H9 (cell line): ENCODE data around the gene GSTK1. TPM values are rescaled to one million over a fixed set of nuclear protein-coding genes. Genes with fewer than 3 reads are reported as not detected.

Experiments used
- DNase-seq: peaks from one replicate; pipeline ENCODE4 v3.0.0-alpha.2; 2017
- H2AFZ ChIP-seq: one replicate; pipeline ENCODE4 v1.6.1; 2013; ENCODE audit warnings: mild to moderate bottlenecking, low read length, control low read depth, moderate library complexity
- H2AK5ac ChIP-seq: 2 replicates; pipeline ENCODE4 v1.6.1; 2013; ENCODE audit warnings: low read length, control low read depth, mixed read lengths; ENCODE audit not compliant: insufficient read length
- H2BK120ac ChIP-seq: one replicate; pipeline ENCODE4 v1.6.1; 2013; ENCODE audit warnings: low read depth, mild to moderate bottlenecking, low read length, control low read depth, inconsistent platforms; ENCODE audit not compliant: poor library complexity, severe bottlenecking
- H2BK12ac ChIP-seq: 2 replicates; pipeline ENCODE4 v1.6.1; 2013; ENCODE audit warnings: low read length, control low read depth, mixed read lengths, low read depth; ENCODE audit not compliant: insufficient read length
- H2BK15ac ChIP-seq: 2 replicates; pipeline ENCODE4 v1.6.1; 2013; ENCODE audit warnings: low read depth, low read length, control low read depth
- H2BK20ac ChIP-seq: one replicate; pipeline ENCODE4 v1.6.1; 2013; ENCODE audit warnings: low read depth, mild to moderate bottlenecking, low read length, control low read depth, inconsistent platforms; ENCODE audit not compliant: poor library complexity, severe bottlenecking
- H2BK5ac ChIP-seq: 2 replicates; pipeline ENCODE4 v1.6.1; 2013; ENCODE audit warnings: low read length, control low read depth, mixed read lengths; ENCODE audit not compliant: insufficient read length
- H3K14ac ChIP-seq: 2 replicates; pipeline ENCODE4 v1.6.1; 2013; ENCODE audit warnings: low read length, control low read depth; ENCODE audit not compliant: insufficient read depth
- H3K18ac ChIP-seq: 2 replicates; pipeline ENCODE4 v1.6.1; 2013; ENCODE audit warnings: low read depth, mild to moderate bottlenecking, mixed read lengths, low read length, control low read depth; ENCODE audit not compliant: insufficient read length
- H3K23ac ChIP-seq: 2 replicates; pipeline ENCODE4 v1.6.1; 2013; ENCODE audit warnings: low read length, control low read depth, mixed read lengths, low read depth; ENCODE audit not compliant: insufficient read length
- H3K23me2 ChIP-seq: 2 replicates; pipeline ENCODE4 v1.6.1; 2013; ENCODE audit warnings: low read depth, mild to moderate bottlenecking, mixed read lengths, low read length, control low read depth; ENCODE audit not compliant: insufficient read length, poor library complexity, severe bottlenecking
- H3K27ac ChIP-seq: 2 replicates; pipeline ENCODE4 v1.5.1; 2013; ENCODE audit warnings: low read length, control low read depth, mixed read lengths, low read depth; ENCODE audit not compliant: insufficient read length
- H3K27me3 ChIP-seq: 2 replicates; pipeline ENCODE4 v1.6.1; 2013; ENCODE audit warnings: low read length, control low read depth, inconsistent platforms; ENCODE audit not compliant: insufficient read depth
- H3K4ac ChIP-seq: 2 replicates; pipeline ENCODE4 v1.6.1; 2013; ENCODE audit warnings: low read depth, mild to moderate bottlenecking, control low read depth, inconsistent platforms, low read length, moderate library complexity
- H3K4me1 ChIP-seq: 2 replicates; pipeline ENCODE4 v1.6.1; 2013; ENCODE audit warnings: low read length, control low read depth, inconsistent platforms; ENCODE audit not compliant: insufficient read depth
- H3K4me2 ChIP-seq: 2 replicates; pipeline ENCODE4 v1.6.1; 2013; ENCODE audit warnings: low read length, control low read depth, mixed read lengths; ENCODE audit not compliant: insufficient read length, insufficient read depth
- H3K56ac ChIP-seq: 2 replicates; pipeline ENCODE4 v1.6.1; 2013; ENCODE audit warnings: low read depth, mild to moderate bottlenecking, mixed read lengths, low read length, control low read depth; ENCODE audit not compliant: insufficient read length
- H3K79me1 ChIP-seq: 2 replicates; pipeline ENCODE4 v1.6.1; 2013; ENCODE audit warnings: low read depth, mild to moderate bottlenecking, moderate library complexity, low read length, control low read depth, inconsistent platforms; ENCODE audit not compliant: insufficient read depth, poor library complexity, severe bottlenecking
- H3K79me2 ChIP-seq: 2 replicates; pipeline ENCODE4 v1.6.1; 2013; ENCODE audit warnings: low read length, control low read depth, inconsistent platforms; ENCODE audit not compliant: insufficient read depth
- H3K9ac ChIP-seq: 2 replicates; pipeline ENCODE4 v1.6.1; 2013; ENCODE audit warnings: low read length, control low read depth, mixed read lengths; ENCODE audit not compliant: insufficient read length; ENCODE audit errors: extremely low read depth
- H3K9me3 ChIP-seq: one replicate; pipeline ENCODE4 v1.6.1; 2013; ENCODE audit warnings: low read depth, low read length, inconsistent platforms; ENCODE audit not compliant: control insufficient read depth
- H3T11ph ChIP-seq: one replicate; pipeline ENCODE4 v1.6.1; 2013; ENCODE audit warnings: mild to moderate bottlenecking, low read length, control low read depth, inconsistent platforms
- H4K20me1 ChIP-seq: one replicate; pipeline ENCODE4 v1.6.1; 2013; ENCODE audit not compliant: control insufficient read depth, insufficient read length, insufficient read depth
- H4K5ac ChIP-seq: 2 replicates; pipeline ENCODE4 v1.6.1; 2013; ENCODE audit warnings: low read depth, mild to moderate bottlenecking, mixed read lengths, low read length, control low read depth; ENCODE audit not compliant: insufficient read length
- H4K8ac ChIP-seq: replicated peaks from 2 replicates; pipeline ENCODE4 v1.6.1; 2013; ENCODE audit warnings: low read length, control low read depth, mixed read lengths, low read depth; ENCODE audit not compliant: insufficient read length
- H4K91ac ChIP-seq: 2 replicates; pipeline ENCODE4 v1.6.1; 2013; ENCODE audit warnings: low read depth, mild to moderate bottlenecking, moderate library complexity, mixed read lengths, low read length, control low read depth; ENCODE audit not compliant: insufficient read length
- H3K27ac Mint-ChIP-seq, 3 experiments: 2 replicates in 2 of 3; 3 replicates in 1 of 3; pipeline ENCODE4 v1.8.0; 2020 to 2021; ENCODE audit warnings: mixed read lengths in 3 of 3, mild to moderate bottlenecking in 1 of 3, moderate library complexity in 1 of 3
- H3K27me3 Mint-ChIP-seq: 2 replicates; pipeline ENCODE4 v1.8.0; 2021; ENCODE audit warnings: low read depth, mild to moderate bottlenecking, moderate library complexity, mixed read lengths
- H3K36me3 Mint-ChIP-seq, 3 experiments: 2 replicates in 2 of 3; 3 replicates in 1 of 3; pipeline ENCODE4 v1.8.0; 2020 to 2021; ENCODE audit warnings: low read depth in 3 of 3, mixed read lengths in 3 of 3; ENCODE audit not compliant: insufficient read depth in 1 of 3
- H3K4me1 Mint-ChIP-seq, 2 experiments: 2 replicates each; pipeline ENCODE4 v1.8.0; 2020; ENCODE audit warnings: mixed read lengths in 2 of 2
- H3K4me3 Mint-ChIP-seq, 2 experiments: 2 replicates in 1 of 2; 3 replicates in 1 of 2; pipeline ENCODE4 v1.8.0; 2020 to 2021; ENCODE audit warnings: mild to moderate bottlenecking in 2 of 2, mixed read lengths in 2 of 2, moderate library complexity in 1 of 2
- H3K9me3 Mint-ChIP-seq, 2 experiments: 2 replicates in 1 of 2; 3 replicates in 1 of 2; pipeline ENCODE4 v1.8.0; 2020; ENCODE audit warnings: mild to moderate bottlenecking in 2 of 2, mixed read lengths in 2 of 2, moderate library complexity in 1 of 2
- WGBS: extraction: QIAGEN DNeasy Blood & Tissue Kit; methylation state at CpG from one replicate; pipeline ENCODE4 v1.1.7; 2013; ENCODE audit warnings: missing lambda C conversion rate, low lambda C conversion rate, mixed read lengths; ENCODE audit not compliant: insufficient read length; ENCODE audit errors: extremely low coverage; 5-methylcytosine and 5-hydroxymethylcytosine counted together
- total RNA-seq: library from RNA; stranded (reverse); gene quantifications from 2 replicates; pipeline ENCODE4 v1.2.1, GENCODE V29; 2021
- TF ChIP-seq, protein P1 (sequence below): fragments of 200-600 bp; sonication (generic); conservative IDR thresholded peaks from 3 replicates; pipeline ENCODE4 v1.8.0; 2021; ENCODE audit warnings: antibody characterized with exemption, mild to moderate bottlenecking

GSTK1 gene
- total RNA-seq, 1 experiment from 2014 or later: 36.1 TPM

DNA sequence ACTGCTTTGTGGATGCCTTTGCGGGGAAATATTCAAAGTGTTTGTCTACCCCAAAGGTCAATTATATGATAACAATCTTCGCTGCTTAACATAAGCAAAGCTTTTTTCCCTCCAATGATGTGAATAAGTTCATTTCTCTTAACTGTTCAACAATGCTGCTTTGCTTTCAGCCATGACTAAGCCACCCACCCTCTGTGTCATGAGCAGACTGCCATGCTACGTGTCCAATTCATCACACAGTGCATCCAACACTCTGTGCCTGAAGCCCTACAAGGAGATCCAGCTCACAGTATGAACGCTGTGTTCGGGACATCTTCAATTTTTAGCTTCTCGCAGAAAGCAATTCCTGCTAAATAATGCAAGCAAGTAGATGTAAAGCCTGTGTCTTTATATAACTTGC lies 47.1 kb upstream of the GSTK1 start:
- H2AFZ ChIP-seq: no peak overlapping the region
- no peaks in the 10 kb centered on the region for H3K4me1 Mint-ChIP-seq
- H2AK5ac ChIP-seq: no peak overlapping the region
- H2BK120ac ChIP-seq: no peak overlapping the region
- no peaks in the 10 kb centered on the region for H3K79me2 ChIP-seq
- no peaks in the 10 kb centered on the region for H3K79me1 ChIP-seq
- DNase-seq: no peak
- H2BK5ac ChIP-seq: no peak overlapping the region
- H4K20me1 ChIP-seq: no peaks in the 10 kb centered on the region
- H3K56ac ChIP-seq: no peak overlapping the region
- H2BK20ac ChIP-seq: no peak overlapping the region
- H3K4ac ChIP-seq: no peak overlapping the region
- H3K27ac ChIP-seq: no peak overlapping the region
- no peak overlapping the region for H4K8ac ChIP-seq
- no peak overlapping the region for H3K14ac ChIP-seq
- peaks cover 0 to 9% of the 10 kb centered on the region in 2 experiments; a peak in 2 of 5 replicates for H3K9me3 Mint-ChIP-seq
- no CpG with 5 or more reads among the region's 6 CpGs for WGBS
- H3T11ph ChIP-seq: no peak overlapping the region
- H3K4me1 ChIP-seq: no peaks in the 10 kb centered on the region
- H3K18ac ChIP-seq: no peak overlapping the region
- no peak overlapping the region for H3K23ac ChIP-seq
- H2BK12ac ChIP-seq: no peak overlapping the region
- H3K4me3 Mint-ChIP-seq: no peak overlapping the region
- H3K9me3 ChIP-seq: no peaks in the 10 kb centered on the region
- no peak overlapping the region for H2BK15ac ChIP-seq
- H3K36me3 Mint-ChIP-seq: peaks cover 0 to 5% (median 0%) of the 10 kb centered on the region in 3 experiments; a peak in 1 of 7 replicates
- H3K4me2 ChIP-seq: no peak overlapping the region
- no peak overlapping the region for H4K5ac ChIP-seq
- H3K27me3 Mint-ChIP-seq: peaks cover 9% of the 10 kb centered on the region; the same call in 1 of the 2 replicates
- H3K27ac Mint-ChIP-seq: no peak overlapping the region
- no peak overlapping the region for H4K91ac ChIP-seq
- TF ChIP-seq, protein P1, sequence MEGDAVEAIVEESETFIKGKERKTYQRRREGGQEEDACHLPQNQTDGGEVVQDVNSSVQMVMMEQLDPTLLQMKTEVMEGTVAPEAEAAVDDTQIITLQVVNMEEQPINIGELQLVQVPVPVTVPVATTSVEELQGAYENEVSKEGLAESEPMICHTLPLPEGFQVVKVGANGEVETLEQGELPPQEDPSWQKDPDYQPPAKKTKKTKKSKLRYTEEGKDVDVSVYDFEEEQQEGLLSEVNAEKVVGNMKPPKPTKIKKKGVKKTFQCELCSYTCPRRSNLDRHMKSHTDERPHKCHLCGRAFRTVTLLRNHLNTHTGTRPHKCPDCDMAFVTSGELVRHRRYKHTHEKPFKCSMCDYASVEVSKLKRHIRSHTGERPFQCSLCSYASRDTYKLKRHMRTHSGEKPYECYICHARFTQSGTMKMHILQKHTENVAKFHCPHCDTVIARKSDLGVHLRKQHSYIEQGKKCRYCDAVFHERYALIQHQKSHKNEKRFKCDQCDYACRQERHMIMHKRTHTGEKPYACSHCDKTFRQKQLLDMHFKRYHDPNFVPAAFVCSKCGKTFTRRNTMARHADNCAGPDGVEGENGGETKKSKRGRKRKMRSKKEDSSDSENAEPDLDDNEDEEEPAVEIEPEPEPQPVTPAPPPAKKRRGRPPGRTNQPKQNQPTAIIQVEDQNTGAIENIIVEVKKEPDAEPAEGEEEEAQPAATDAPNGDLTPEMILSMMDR: no peak
- H3K27me3 ChIP-seq: no peaks in the 10 kb centered on the region
- H3K23me2 ChIP-seq: no peaks in the 10 kb centered on the region
- H3K9ac ChIP-seq: no peak overlapping the region
